Activated B cell treated with CpG ODN at 0.5 μM for 24 hours (primary cell): ENCODE results near the gene KRABD2.
A peak's percentile ranks its signal among the peaks of the same experiment; 100 is the strongest.
"Not testable (repeated sequence)": the region's sequence is repeated elsewhere in the genome, so short reads cannot be mapped to it uniquely, and the experiment has no call there.

Experiments used
- ATAC-seq: fragments of 200-7000 bp; cut with Tn5 transposase; one replicate; pipeline ENCODE4 v1.10.0; 2021; ENCODE audit warnings: low read depth, mild to moderate bottlenecking, moderate library complexity
- CTCF ChIA-PET: fragments of 350-600 bp; sonication (Branson Sonifier 250); formaldehyde crosslinking; loops from one replicate; lab custom pipeline; 2021; ENCODE audit warnings: antibody characterized with exemption; lab: Charles Lee
- POLR2A ChIA-PET: fragments of 350-600 bp; sonication (Branson Sonifier 250); formaldehyde crosslinking; loops from one replicate; lab custom pipeline; 2021; ENCODE audit warnings: antibody characterized with exemption; lab: Charles Lee
- DNase-seq: peaks from one replicate; pipeline ENCODE4 v3.0.0; 2022
- H3K27ac Mint-ChIP-seq: one replicate; pipeline ENCODE4 v1.8.0; 2020; ENCODE audit warnings: mixed read lengths
- H3K27me3 Mint-ChIP-seq: one replicate; pipeline ENCODE4 v1.8.0; 2021; ENCODE audit warnings: mixed read lengths
- H3K36me3 Mint-ChIP-seq: one replicate; pipeline ENCODE4 v1.8.0; 2021; ENCODE audit warnings: low read depth, mixed read lengths
- H3K4me1 Mint-ChIP-seq: one replicate; pipeline ENCODE4 v1.8.0; 2021; ENCODE audit warnings: mixed read lengths
- H3K4me3 Mint-ChIP-seq: one replicate; pipeline ENCODE4 v1.8.0; 2020; ENCODE audit warnings: mild to moderate bottlenecking, mixed read lengths
- H3K9me3 Mint-ChIP-seq: one replicate; pipeline ENCODE4 v1.8.0; 2020; ENCODE audit warnings: mixed read lengths
- CTCF ChIP-seq: fragments of 200-600 bp; IDR thresholded peaks from one replicate; pipeline ENCODE4 v1.8.0; 2022; ENCODE audit warnings: antibody characterized with exemption, mild to moderate bottlenecking
- intact Hi-C: fragments of 100-400 bp; cut with micrococcal nuclease; formaldehyde crosslinking; loops from one replicate; pipeline ENCODE4 v1.15.1; 2024

The KRABD2 gene

GRCh38 chr17:8375738-8376259 is 705 bp downstream of the KRABD2 start:
- TF ChIP-seq CTCF: no peak
- Mint-ChIP-seq H3K27ac (peak overlapping the region; percentile 80), H3K9me3 (no peaks in the 10 kb centered on the region), H3K27me3 (no peaks in the 10 kb centered on the region), H3K4me3 (peak overlapping the region; percentile 90), H3K36me3 (peaks cover 59% of the 10 kb centered on the region), H3K4me1 (peaks cover 47% of the 10 kb centered on the region)
- ChIA-PET CTCF (interaction anchor here (0.9 to 1.7 kb wide), 2 partner anchors 257 to 410 kb away, joined by 3 to 4 read pairs; no protein-coding TSS in a partner anchor), POLR2A (interaction anchor here (0.6 to 1.5 kb wide), 10 partner anchors 13 to 371 kb away, joined by 3 to 9 read pairs (median 4); partner anchors contain the start of genes NDEL1 and SLC25A35)
- intact Hi-C loops: no loop called here
- ATAC-seq (no peak), DNase-seq (no peak)

- CTCF ChIA-PET, ATAC-seq, H3K4me3 Mint-ChIP-seq, H3K9me3 Mint-ChIP-seq, intact Hi-C loops, POLR2A ChIA-PET, H3K27me3 Mint-ChIP-seq, H3K27ac Mint-ChIP-seq, DNase-seq: not testable (repeated sequence)
- Mint-ChIP-seq H3K4me1 (peaks cover 40% of the 10 kb centered on the region), H3K36me3 (peaks cover 54% of the 10 kb centered on the region)
Observed at GRCh38 chr17:8373856-8374255, 2.6 kb downstream of the KRABD2 start.

DNA sequence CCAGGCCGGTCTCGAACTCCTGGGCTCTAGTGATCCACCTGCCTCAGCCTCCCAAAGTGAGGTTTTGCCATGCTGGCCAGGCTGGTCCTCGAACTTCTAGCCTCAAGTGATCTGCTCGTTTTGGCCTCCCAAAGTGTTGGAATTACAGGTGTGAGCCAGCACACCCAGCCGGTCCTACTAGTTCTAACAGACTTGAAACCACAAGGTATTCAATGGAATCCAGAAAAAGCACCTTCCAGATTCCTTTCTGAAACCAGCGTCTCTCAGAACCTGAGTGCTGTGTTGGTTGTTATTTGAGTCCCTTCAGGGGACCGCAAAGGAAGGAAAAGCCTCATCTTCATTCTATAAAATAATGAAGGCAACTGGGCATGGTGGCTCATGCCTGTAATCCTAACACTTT is 4.1 kb downstream of the KRABD2 start:
- POLR2A ChIA-PET: no interaction called here
- ATAC-seq: no peak
- Mint-ChIP-seq H3K27ac (no peak overlapping the region), H3K9me3 (no peaks in the 10 kb centered on the region), H3K36me3 (peaks cover 41% of the 10 kb centered on the region), H3K4me1 (peaks cover 34% of the 10 kb centered on the region), H3K4me3 (no peak overlapping the region), H3K27me3 (no peaks in the 10 kb centered on the region)
- intact Hi-C loops: no loop called here
- DNase-seq: no peak
- CTCF ChIA-PET: no interaction called here
- TF ChIP-seq CTCF: no peak

DNA sequence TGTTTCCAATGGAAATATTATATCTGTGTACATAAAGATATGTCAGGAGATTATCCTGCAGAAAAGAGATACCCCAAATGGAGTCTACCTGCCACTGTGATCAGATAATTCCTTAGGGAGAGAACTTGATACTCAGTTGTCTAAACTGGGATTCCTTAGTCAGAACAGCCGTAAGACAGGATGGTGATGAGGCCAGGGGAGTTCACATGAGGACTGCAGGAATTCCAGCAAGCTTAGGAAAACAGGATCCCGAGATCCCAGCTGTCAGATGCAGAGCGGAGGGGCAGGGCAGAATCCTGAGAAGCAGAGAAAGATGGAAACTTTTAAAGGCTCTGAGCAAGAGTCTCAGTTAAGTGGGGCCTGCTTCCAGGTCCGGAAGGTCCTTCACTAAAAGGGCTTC is 4.7 kb downstream of the KRABD2 start:
- POLR2A ChIA-PET: interaction anchor here (0.6 kb wide), 1 partner anchor 947 kb away, joined by 6 read pairs; no protein-coding TSS in a partner anchor
- no peaks in the 10 kb centered on the region for H3K27me3 Mint-ChIP-seq
- no peak overlapping the region for H3K4me3 Mint-ChIP-seq

DNA sequence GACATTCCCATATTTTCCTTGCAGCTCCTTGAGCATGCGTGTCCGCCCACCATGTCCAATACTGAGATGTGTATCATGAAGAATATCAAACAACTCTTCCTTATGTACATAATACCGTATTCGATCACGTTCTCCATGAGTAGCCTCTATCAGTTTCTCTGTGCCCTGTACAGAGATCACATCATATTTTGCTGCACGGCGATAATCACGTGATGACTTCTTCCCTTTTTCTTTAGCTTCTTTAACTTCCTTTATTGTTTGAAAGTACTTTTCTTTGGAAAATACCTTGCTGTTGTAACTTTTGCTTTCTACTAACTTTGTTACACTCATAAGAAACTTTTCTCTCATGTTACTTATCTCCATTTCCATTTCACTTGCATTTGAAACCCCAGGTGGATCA is 6.6 kb downstream of the KRABD2 start:
- Mint-ChIP-seq H3K9me3 (no peaks in the 10 kb centered on the region), H3K4me3 (peak overlapping the region; percentile 39), H3K27me3 (no peaks in the 10 kb centered on the region), H3K4me1 (peaks cover 11% of the 10 kb centered on the region), H3K36me3 (peaks cover 25% of the 10 kb centered on the region), H3K27ac (peak overlapping the region; percentile 28)
- ChIA-PET CTCF (no interaction called here), POLR2A (no interaction called here)
- no peak for TF ChIP-seq CTCF
- peak; percentile 40 for ATAC-seq
- no peak for DNase-seq
- intact Hi-C loops: no loop called here

More for the DNA sequence above, 4.7 kb downstream of the KRABD2 start:
- Mint-ChIP-seq H3K9me3 (no peaks in the 10 kb centered on the region), H3K27ac (no peak overlapping the region), H3K4me1 (peaks cover 28% of the 10 kb centered on the region), H3K36me3 (peaks cover 35% of the 10 kb centered on the region)
- no peak for TF ChIP-seq CTCF
- intact Hi-C loops: no loop called here
- no peak for ATAC-seq
- CTCF ChIA-PET: no interaction called here
- no peak for DNase-seq

DNA sequence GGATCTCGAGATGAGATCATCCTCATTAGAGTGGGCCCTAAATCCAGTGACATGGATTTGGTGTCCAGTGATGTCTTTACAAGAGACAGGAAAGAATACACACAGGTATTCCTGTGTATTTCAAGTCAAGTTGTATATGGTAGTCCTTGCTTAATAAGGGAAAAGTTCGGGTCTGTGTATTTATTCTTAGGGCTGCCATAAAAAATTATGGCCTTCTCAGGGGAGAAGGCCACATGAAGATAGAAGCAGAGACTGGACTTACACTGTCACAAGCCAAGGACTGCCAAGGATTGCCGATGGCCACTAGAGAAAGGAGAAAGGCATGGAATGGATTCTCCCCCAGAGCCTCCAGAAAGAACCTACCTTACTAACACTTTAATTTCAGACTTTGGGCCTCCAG is 8.3 kb downstream of the KRABD2 start:
- DNase-seq (no peak), ATAC-seq (no peak)
- no peak overlapping the region for H3K4me3 Mint-ChIP-seq
- no peak overlapping the region for H3K27ac Mint-ChIP-seq
- TF ChIP-seq CTCF: no peak
- peaks cover 22% of the 10 kb centered on the region for H3K36me3 Mint-ChIP-seq
- intact Hi-C loops: no loop called here
- POLR2A ChIA-PET: no interaction called here
- H3K4me1 Mint-ChIP-seq: peaks cover 10% of the 10 kb centered on the region
- no peaks in the 10 kb centered on the region for H3K9me3 Mint-ChIP-seq
- H3K27me3 Mint-ChIP-seq: no peaks in the 10 kb centered on the region
- CTCF ChIA-PET: no interaction called here
